ENCODE results near the gene ARHGAP33. TPM values are rescaled to one million over a fixed set of nuclear protein-coding genes. Genes with fewer than 3 reads are reported as not detected.

The ARHGAP33 gene
- total and polyA plus RNA-seq, 5 donors from 2014 or later: 0.40 to 46.7 TPM; not detected in 3

- H3K36me3 ChIP-seq (ENCODE audit: control insufficient read depth, insufficient read depth, low read length): peaks cover 3% of the 10 kb centered on the region
- no peak overlapping the region for H3K27ac ChIP-seq (ENCODE audit: insufficient read depth, low read length, poor library complexity, severe bottlenecking)
- H3K4me3 Mint-ChIP-seq: peak overlapping the region in 1 of 4 donors; percentile 81
- H3K4me1 Mint-ChIP-seq: peaks cover 4 to 28% (median 9%) of the 10 kb centered on the region in 4 donors
- H3K9me3 ChIP-seq (ENCODE audit: control insufficient read depth in 2 of 2, low read length in 2 of 2): no peaks in the 10 kb centered on the region
- no peaks in the 10 kb centered on the region for H3K27me3 ChIP-seq (ENCODE audit: control insufficient read depth, insufficient read depth, low read length)
- H3K4me3 ChIP-seq (ENCODE audit: low read depth, low read length): no peak overlapping the region
- ATAC-seq (ENCODE audit: low read depth in 2 of 2) (no peak), DNase-seq (no peak)
- H3K27ac Mint-ChIP-seq: no peak overlapping the region
- H3K36me3 Mint-ChIP-seq: peaks cover 5% of the 10 kb centered on the region
- peaks cover 17% of the 10 kb centered on the region for H3K4me1 ChIP-seq (ENCODE audit: control insufficient read depth, insufficient read depth, low read length, poor library complexity, severe bottlenecking)
- H3K9me3 Mint-ChIP-seq: no peaks in the 10 kb centered on the region
- H3K27me3 Mint-ChIP-seq: no peaks in the 10 kb centered on the region
Measured at GRCh38 chr19:35773020-35773806, 2.2 kb upstream of the ARHGAP33 start.

DNA sequence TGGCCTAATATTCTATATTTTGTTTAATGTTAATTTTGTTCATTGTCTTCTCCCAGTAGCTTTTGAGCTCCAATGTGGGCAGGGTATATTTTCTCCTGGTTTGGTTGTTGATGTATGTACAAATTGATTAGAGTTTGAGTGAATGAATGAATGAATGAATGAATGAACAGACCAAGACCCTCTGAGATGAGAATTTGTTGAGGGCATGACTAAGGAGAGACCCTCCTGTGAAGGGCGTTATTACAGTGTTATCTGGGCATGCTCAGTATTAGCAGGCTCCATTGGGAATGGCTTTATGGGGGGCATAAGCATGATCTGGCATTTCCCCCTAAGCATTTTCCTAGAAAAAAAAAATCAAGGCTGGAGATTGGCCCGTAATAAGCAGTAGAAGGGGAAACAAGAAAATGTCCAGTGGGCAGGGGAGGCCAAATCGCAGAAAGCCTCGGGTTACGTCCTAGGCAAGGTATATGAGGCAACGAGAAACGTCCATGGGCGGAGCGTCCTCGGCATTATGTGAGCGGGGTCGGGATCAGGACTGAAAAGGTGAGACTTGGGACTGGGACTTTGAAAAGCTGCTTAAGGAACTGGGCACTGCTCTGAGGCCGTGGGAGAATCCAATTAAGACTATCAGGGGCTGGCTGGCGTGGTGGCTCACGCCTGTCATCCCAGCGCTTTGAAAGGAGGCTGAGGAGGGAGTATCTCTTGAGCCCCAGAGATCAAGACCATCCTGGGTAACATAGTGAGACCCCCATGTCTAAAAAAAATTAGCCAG is 904 bp upstream of the ARHGAP33 start:
- Mint-ChIP-seq H3K27ac (peak overlapping the region in 1 of 3 donors; percentile 73), H3K27me3 (no peaks in the 10 kb centered on the region), H3K4me1 (peaks cover 4 to 28% (median 9%) of the 10 kb centered on the region in 4 donors), H3K4me3 (peak overlapping the region; percentile 86 to 94 (median 90)), H3K9me3 (no peaks in the 10 kb centered on the region), H3K36me3 (peaks cover 4% of the 10 kb centered on the region)
- H3K36me3 ChIP-seq (ENCODE audit: control insufficient read depth, insufficient read depth, low read length): no peaks in the 10 kb centered on the region
- DNase-seq (no peak), ATAC-seq (ENCODE audit: low read depth in 2 of 2) (no peak)
- no peaks in the 10 kb centered on the region for H3K27me3 ChIP-seq (ENCODE audit: control insufficient read depth, insufficient read depth, low read length)
- H3K4me3 ChIP-seq (ENCODE audit: low read depth, low read length): peak overlapping the region; percentile 69
- no peak overlapping the region for H3K27ac ChIP-seq (ENCODE audit: insufficient read depth, low read length, poor library complexity, severe bottlenecking)
- H3K9me3 ChIP-seq (ENCODE audit: control insufficient read depth in 2 of 2, low read length in 2 of 2): no peaks in the 10 kb centered on the region
- peaks cover 17% of the 10 kb centered on the region for H3K4me1 ChIP-seq (ENCODE audit: control insufficient read depth, insufficient read depth, low read length, poor library complexity, severe bottlenecking)

GRCh38 chr19:35775046-35775297 is 392 bp upstream of the ARHGAP33 start:
- Histone ChIP-seq H3K4me1 (ENCODE audit: control insufficient read depth, insufficient read depth, low read length, poor library complexity, severe bottlenecking) (peaks cover 17% of the 10 kb centered on the region), H3K9me3 (ENCODE audit: control insufficient read depth in 2 of 2, low read length in 2 of 2) (no peaks in the 10 kb centered on the region), H3K27me3 (ENCODE audit: control insufficient read depth, insufficient read depth, low read length) (no peaks in the 10 kb centered on the region), H3K36me3 (ENCODE audit: control insufficient read depth, insufficient read depth, low read length) (no peaks in the 10 kb centered on the region), H3K27ac (ENCODE audit: insufficient read depth, low read length, poor library complexity, severe bottlenecking) (no peak overlapping the region), H3K4me3 (ENCODE audit: low read depth, low read length) (peak overlapping the region; percentile 69)
- DNase-seq: no peak
- Mint-ChIP-seq H3K9me3 (no peaks in the 10 kb centered on the region), H3K27me3 (no peaks in the 10 kb centered on the region), H3K36me3 (peaks cover 4% of the 10 kb centered on the region), H3K4me1 (peaks cover 4 to 28% (median 9%) of the 10 kb centered on the region in 4 donors), H3K27ac (peak overlapping the region in 2 of 3 donors; percentile 73 to 87), H3K4me3 (peak overlapping the region; percentile 86 to 94 (median 90))
- no peak for ATAC-seq (ENCODE audit: low read depth in 2 of 2)

GRCh38 chr19:35776102-35776788 is 881 bp downstream of the ARHGAP33 start:
- Histone ChIP-seq H3K4me3 (ENCODE audit: low read depth, low read length) (peak overlapping the region; percentile 7), H3K4me1 (ENCODE audit: control insufficient read depth, insufficient read depth, low read length, poor library complexity, severe bottlenecking) (peaks cover 17% of the 10 kb centered on the region), H3K9me3 (ENCODE audit: control insufficient read depth in 2 of 2, low read length in 2 of 2) (no peaks in the 10 kb centered on the region), H3K27ac (ENCODE audit: insufficient read depth, low read length, poor library complexity, severe bottlenecking) (peak overlapping the region; percentile 9), H3K36me3 (ENCODE audit: control insufficient read depth, insufficient read depth, low read length) (no peaks in the 10 kb centered on the region), H3K27me3 (ENCODE audit: control insufficient read depth, insufficient read depth, low read length) (no peaks in the 10 kb centered on the region)
- H3K4me1 Mint-ChIP-seq: peaks cover 4 to 28% (median 9%) of the 10 kb centered on the region in 4 donors
- H3K4me3 Mint-ChIP-seq: peak overlapping the region; percentile 75 to 80 (median 80)
- no peaks in the 10 kb centered on the region for H3K9me3 Mint-ChIP-seq
- H3K36me3 Mint-ChIP-seq: peaks cover 6% of the 10 kb centered on the region
- DNase-seq (no peak), ATAC-seq (ENCODE audit: low read depth in 2 of 2) (no peak)
- peak overlapping the region in 2 of 3 donors; percentile 18 to 60 for H3K27ac Mint-ChIP-seq
- no peaks in the 10 kb centered on the region for H3K27me3 Mint-ChIP-seq

- Histone ChIP-seq H3K27ac (ENCODE audit: insufficient read depth, low read length, poor library complexity, severe bottlenecking) (no peak overlapping the region), H3K4me1 (ENCODE audit: control insufficient read depth, insufficient read depth, low read length, poor library complexity, severe bottlenecking) (peaks cover 17% of the 10 kb centered on the region), H3K27me3 (ENCODE audit: control insufficient read depth, insufficient read depth, low read length) (no peaks in the 10 kb centered on the region), H3K36me3 (ENCODE audit: control insufficient read depth, insufficient read depth, low read length) (no peaks in the 10 kb centered on the region), H3K9me3 (ENCODE audit: control insufficient read depth in 2 of 2, low read length in 2 of 2) (no peaks in the 10 kb centered on the region), H3K4me3 (ENCODE audit: low read depth, low read length) (no peak overlapping the region)
- peak overlapping the region in 2 of 3 donors; percentile 18 to 73 for H3K27ac Mint-ChIP-seq
- ATAC-seq (ENCODE audit: low read depth in 2 of 2): no peak
- no peak for DNase-seq
- peak overlapping the region; percentile 69 to 79 (median 76) for H3K4me3 Mint-ChIP-seq
- peaks cover 10% of the 10 kb centered on the region for H3K36me3 Mint-ChIP-seq
- H3K4me1 Mint-ChIP-seq: peaks cover 4 to 28% (median 9%) of the 10 kb centered on the region in 4 donors
- H3K27me3 Mint-ChIP-seq: no peaks in the 10 kb centered on the region
- H3K9me3 Mint-ChIP-seq: no peaks in the 10 kb centered on the region
Measured at GRCh38 chr19:35777086-35777841, 1.9 kb downstream of the ARHGAP33 start.

DNA sequence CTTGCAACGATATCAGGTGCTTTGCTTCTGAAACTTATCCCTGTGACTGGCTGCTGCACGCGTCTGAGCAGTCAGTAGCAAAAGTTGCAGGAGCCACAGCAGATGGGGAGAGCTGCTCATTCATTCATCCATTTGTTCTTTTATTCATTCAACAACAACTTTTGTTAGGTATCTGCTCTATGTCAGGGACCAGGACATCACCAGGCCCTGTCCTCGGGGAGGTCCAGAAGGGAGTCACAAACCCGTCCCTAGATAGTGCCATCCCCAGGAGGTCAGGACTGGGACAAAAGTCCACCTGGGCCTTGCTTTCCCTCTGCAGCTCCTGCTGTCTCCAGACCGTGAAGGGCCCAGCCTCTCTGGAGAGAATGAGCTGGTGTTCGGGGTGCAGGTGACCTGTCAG is 2.6 kb downstream of the ARHGAP33 start:
- Histone ChIP-seq H3K4me1 (ENCODE audit: control insufficient read depth, insufficient read depth, low read length, poor library complexity, severe bottlenecking) (peaks cover 17% of the 10 kb centered on the region), H3K9me3 (ENCODE audit: control insufficient read depth in 2 of 2, low read length in 2 of 2) (no peaks in the 10 kb centered on the region), H3K4me3 (ENCODE audit: low read depth, low read length) (no peak overlapping the region), H3K27me3 (ENCODE audit: control insufficient read depth, insufficient read depth, low read length) (no peaks in the 10 kb centered on the region), H3K27ac (ENCODE audit: insufficient read depth, low read length, poor library complexity, severe bottlenecking) (no peak overlapping the region), H3K36me3 (ENCODE audit: control insufficient read depth, insufficient read depth, low read length) (peaks cover 1% of the 10 kb centered on the region)
- ATAC-seq (ENCODE audit: low read depth in 2 of 2): no peak
- Mint-ChIP-seq H3K27me3 (no peaks in the 10 kb centered on the region), H3K4me3 (peak overlapping the region in 3 of 4 donors; percentile 68 to 79 (median 69)), H3K36me3 (peaks cover 13% of the 10 kb centered on the region), H3K27ac (peak overlapping the region in 1 of 3 donors; percentile 73), H3K9me3 (no peaks in the 10 kb centered on the region), H3K4me1 (peaks cover 3 to 28% (median 9%) of the 10 kb centered on the region in 4 donors)
- DNase-seq: no peak

DNA sequence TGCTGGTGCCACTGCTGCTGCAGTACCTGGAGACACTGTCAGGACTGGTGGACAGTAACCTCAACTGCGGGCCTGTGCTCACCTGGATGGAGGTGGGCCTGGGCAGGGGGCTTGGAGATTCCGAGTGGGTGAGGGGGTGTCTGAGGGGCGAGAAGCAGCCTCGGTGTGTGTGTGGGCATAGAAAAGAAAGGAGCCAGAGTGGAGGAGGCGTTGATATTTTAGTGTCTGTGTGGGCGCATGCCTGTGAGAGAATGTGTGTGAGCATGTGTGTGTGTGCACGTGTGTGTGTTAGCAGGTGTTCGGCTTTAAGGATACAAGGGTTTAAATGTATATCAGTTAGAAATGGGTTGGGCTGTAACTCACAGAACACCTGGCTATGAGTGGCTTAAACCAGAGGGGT is 3.7 kb downstream of the ARHGAP33 start:
- Histone ChIP-seq H3K4me1 (ENCODE audit: control insufficient read depth, insufficient read depth, low read length, poor library complexity, severe bottlenecking) (peaks cover 17% of the 10 kb centered on the region), H3K27me3 (ENCODE audit: control insufficient read depth, insufficient read depth, low read length) (no peaks in the 10 kb centered on the region), H3K36me3 (ENCODE audit: control insufficient read depth, insufficient read depth, low read length) (peaks cover 3% of the 10 kb centered on the region), H3K9me3 (ENCODE audit: control insufficient read depth in 2 of 2, low read length in 2 of 2) (no peaks in the 10 kb centered on the region), H3K27ac (ENCODE audit: insufficient read depth, low read length, poor library complexity, severe bottlenecking) (no peak overlapping the region), H3K4me3 (ENCODE audit: low read depth, low read length) (no peak overlapping the region)
- H3K36me3 Mint-ChIP-seq: peaks cover 19% of the 10 kb centered on the region
- peak overlapping the region in 1 of 4 donors; percentile 63 for H3K4me3 Mint-ChIP-seq
- H3K9me3 Mint-ChIP-seq: no peaks in the 10 kb centered on the region
- DNase-seq: no peak
- ATAC-seq (ENCODE audit: low read depth in 2 of 2): no peak
- H3K27me3 Mint-ChIP-seq: no peaks in the 10 kb centered on the region
- peaks cover 0 to 31% (median 9%) of the 10 kb centered on the region in 4 donors for H3K4me1 Mint-ChIP-seq
- H3K27ac Mint-ChIP-seq: no peak overlapping the region

Measured in CD4-positive, CD25-positive, alpha-beta regulatory T cell (primary cell).